Brain pericyte (primary cell): Measurements from ENCODE around the gene GANC.

ENCODE experiments used
- DNase-seq: peaks from one replicate; pipeline ENCODE4 v3.0.0-alpha.2; 2012; ENCODE audit warnings: low read depth, low spot score

The GANC gene

GRCh38 chr15:42375941-42376340 is 102.9 kb downstream of the GANC start:
- no peak for DNase-seq

DNA sequence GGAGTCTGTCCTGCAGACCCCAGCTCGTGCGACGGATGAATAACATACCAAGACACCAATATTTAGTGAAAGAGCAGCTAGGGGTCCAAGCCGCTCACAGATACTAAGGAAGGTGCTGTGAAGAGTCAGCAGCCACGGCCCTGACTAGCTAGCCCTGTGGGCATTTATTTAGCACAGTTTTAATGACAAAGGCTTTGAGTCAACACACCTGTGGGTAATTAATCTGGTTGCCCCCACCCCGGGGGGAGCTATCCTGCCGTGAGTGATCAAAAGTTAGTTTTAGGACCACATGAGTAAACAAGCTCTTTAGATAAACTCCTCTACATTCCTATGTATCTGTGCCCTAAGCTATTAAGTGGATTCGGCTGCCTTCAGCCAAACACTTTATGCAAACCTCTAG is 105.0 kb downstream of the GANC start:
- no peak for DNase-seq

GRCh38 chr15:42384597-42384996 is 111.6 kb downstream of the GANC start:
- no peak for DNase-seq

GRCh38 chr15:42385206-42385979 is 112.4 kb downstream of the GANC start:
- no peak for DNase-seq

DNA sequence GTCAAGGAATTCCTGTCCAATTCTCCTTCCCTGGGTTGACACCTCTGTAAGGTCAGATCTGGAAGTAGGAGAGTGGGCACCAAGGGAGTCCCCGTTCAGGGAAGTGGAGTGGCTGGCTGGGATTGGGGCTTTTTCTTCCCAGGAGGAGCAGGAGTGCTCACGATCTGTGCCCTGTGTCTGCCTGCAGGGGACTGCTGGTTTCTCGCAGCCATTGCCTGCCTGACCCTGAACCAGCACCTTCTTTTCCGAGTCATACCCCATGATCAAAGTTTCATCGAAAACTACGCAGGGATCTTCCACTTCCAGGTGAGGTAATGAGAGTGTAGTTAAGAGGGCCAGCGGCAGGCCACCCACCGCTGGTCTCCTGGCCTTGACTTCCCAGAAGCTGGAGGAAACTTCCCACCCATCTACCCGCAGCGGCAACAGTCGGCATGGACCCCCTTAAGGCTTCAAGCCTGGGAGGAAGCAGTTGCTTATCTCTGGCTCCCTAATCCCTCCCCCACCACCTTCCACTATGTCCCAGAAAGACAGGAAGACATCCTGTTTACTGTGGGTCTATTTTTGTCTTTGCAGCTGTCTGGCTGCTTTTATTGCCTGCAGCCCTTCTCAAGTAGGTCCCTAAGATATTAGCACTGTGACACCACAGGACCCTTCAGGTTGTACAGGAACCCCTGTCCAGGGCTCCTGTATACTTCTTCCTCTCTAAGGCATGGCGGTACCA is 113.1 kb downstream of the GANC start:
- DNase-seq: no peak

DNA sequence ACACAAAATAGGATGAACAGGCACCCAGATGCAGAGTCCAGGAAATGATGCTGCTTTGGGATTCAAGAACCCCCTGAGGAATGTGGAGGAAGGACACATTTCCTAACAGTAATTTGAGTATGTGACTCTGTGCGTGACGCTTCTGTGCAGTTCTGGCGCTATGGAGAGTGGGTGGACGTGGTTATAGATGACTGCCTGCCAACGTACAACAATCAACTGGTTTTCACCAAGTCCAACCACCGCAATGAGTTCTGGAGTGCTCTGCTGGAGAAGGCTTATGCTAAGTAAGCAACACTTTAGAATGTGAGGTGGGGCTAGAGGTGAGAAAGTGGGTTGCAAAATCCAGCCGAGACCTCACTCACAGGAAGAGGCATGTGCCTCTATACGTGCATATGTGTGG is 114.6 kb downstream of the GANC start:
- no peak for DNase-seq

DNA sequence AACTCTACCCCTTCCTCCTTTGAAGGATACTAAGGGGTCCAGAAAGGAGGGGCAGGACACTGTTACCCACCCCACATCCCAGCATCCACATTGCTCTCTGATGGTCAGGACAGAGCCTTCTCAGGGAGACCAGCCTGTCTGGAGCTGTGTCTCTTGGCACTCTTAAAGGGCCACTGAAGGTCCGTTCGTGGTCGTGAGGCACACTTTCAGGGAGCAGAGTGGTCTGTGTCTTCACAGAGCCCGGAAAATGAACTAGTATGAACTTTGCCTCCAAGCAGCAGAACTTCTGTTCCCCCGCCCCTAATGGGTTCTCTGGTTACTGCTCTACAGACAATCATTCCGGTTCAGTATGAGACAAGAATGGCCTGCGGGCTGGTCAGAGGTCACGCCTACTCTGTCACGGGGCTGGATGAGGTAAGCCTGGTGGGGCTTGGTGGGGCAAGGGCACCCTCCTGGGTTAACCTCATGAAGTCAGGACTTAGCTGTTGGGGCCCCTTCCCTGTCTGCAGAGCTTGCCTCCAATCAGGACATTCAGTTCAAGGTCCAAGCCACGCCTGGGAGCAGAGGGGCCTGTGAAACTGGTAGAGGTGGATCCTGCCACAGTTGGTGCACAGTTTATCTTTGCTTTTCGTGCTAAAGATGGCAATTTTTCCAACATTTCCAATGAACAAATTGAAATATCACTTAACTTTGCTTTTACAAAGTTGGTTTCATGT is 119.5 kb downstream of the GANC start:
- no peak for DNase-seq

GRCh38 chr15:42394106-42394505 is 121.1 kb downstream of the GANC start:
- DNase-seq: no peak

DNA sequence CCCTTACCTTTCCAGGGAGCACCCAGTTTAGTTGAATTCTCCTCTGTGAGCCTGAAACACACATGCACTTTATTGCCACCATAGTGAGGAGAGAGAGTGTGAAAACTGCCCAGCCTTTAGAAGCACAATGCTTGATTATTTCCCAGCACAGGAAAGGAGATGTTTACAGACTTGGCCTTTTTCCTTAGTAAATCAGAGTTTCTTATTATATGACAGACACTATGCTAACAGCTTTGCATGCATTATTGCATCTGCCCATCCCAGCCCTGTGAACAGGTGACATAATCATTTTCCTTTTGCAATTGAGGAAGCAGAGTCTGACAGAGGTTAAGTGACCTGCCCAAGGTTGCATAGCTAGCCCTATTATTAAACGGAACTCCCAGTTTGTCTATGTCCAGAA is 122.8 kb downstream of the GANC start:
- DNase-seq: no peak

- no peak for DNase-seq
These were observed 128.8 kb downstream of the GANC start for GRCh38 chr15:42401544-42402454.

GRCh38 chr15:42402455-42403205 is 129.6 kb downstream of the GANC start:
- DNase-seq: no peak

DNA sequence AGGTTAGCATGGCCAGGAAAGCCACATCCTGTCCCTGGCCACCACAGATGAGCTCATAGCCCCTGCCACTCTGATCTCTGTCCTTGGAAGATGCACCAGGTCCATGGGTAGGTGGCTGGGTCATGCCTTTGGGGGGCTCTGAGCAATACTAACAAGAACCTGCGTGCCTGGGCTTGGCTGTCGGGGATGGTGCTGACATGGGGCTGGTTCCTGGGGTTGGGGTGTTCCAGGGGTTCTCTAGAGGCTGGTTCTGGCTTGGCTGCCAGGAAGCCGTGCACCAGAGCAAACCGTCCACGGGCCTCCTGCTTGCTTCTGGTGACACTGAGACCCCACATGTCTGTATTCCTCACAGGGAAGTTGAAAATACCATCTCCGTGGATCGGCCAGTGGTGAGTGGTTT is 130.4 kb downstream of the GANC start:
- DNase-seq: no peak

GRCh38 chr15:42404461-42405235 is 131.6 kb downstream of the GANC start:
- no peak for DNase-seq

DNA sequence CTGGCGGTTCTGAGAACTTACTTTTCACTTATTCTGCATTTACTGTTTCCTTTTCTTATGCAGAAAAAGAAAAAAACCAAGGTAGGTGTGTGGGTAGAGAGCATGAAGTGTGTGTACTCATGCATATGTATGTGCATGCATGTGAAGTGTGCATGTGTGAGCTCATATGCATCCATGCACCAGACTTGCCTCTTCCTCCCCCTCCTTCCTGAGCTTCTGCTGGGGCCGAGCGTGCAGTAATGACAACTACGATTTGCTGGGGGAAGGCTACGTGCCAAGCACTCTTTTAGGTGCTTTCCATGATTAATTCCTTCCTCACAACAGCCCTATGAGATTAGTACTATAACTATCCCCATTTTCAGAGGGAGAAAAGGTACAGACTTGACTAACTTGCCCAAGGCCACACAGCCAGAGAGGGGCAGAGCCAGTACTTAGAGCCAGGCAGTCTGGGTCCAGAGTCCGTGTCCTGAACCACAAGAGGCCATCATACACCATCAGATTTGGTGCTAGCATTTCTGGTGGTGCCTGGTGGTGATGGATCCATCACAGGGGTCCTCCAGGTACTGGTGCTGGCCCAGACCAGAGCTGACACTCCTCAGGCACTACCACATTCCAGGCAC is 133.0 kb downstream of the GANC start:
- no peak for DNase-seq
